Measurements from ENCODE around the gene COPS6.

The COPS6 gene

GRCh38 chr7:100082978-100083377 lies 5.8 kb upstream of the COPS6 start:
- ATAC-seq: no peak
- TF ChIP-seq ARNTL (CRISPR knock-in tag; IDR thresholded peaks at IDR 0.05; ENCODE audit: borderline replicate concordance, low read depth): no peak
- TF ChIP-seq TOX (CRISPR knock-in tag; IDR thresholded peaks at IDR 0.05; ENCODE audit: borderline replicate concordance): no peak
- TF ChIP-seq TCF4 (CRISPR knock-in tag; IDR thresholded peaks at IDR 0.05; ENCODE audit: borderline replicate concordance): no peak
- no peak for TF ChIP-seq SNAI2 (CRISPR knock-in tag; IDR thresholded peaks at IDR 0.05)
- no peak for TF ChIP-seq POU6F1 (CRISPR knock-in tag; IDR thresholded peaks at IDR 0.05; ENCODE audit: borderline replicate concordance, low read depth)
- TF ChIP-seq CSDC2 (CRISPR knock-in tag; IDR thresholded peaks at IDR 0.05): no peak
- TF ChIP-seq ZNF70 (CRISPR knock-in tag; IDR thresholded peaks at IDR 0.05): no peak

- TF ChIP-seq ISL1 (CRISPR knock-in tag; IDR thresholded peaks at IDR 0.05) (no peak), POU6F1 (CRISPR knock-in tag; IDR thresholded peaks at IDR 0.05; ENCODE audit: borderline replicate concordance, low read depth) (no peak), SNAI2 (CRISPR knock-in tag; IDR thresholded peaks at IDR 0.05) (no peak), ZC3H10 (CRISPR knock-in tag; IDR thresholded peaks at IDR 0.05) (no peak), TOX (CRISPR knock-in tag; IDR thresholded peaks at IDR 0.05; ENCODE audit: borderline replicate concordance) (no peak), ARNTL (CRISPR knock-in tag; IDR thresholded peaks at IDR 0.05; ENCODE audit: borderline replicate concordance, low read depth) (no peak), TSHZ2 (CRISPR knock-in tag; IDR thresholded peaks at IDR 0.05) (no peak), ZNF8 (CRISPR knock-in tag; IDR thresholded peaks at IDR 0.05) (no peak), ZFP3 (CRISPR knock-in tag; IDR thresholded peaks at IDR 0.05) (no peak)
Measured at GRCh38 chr7:100085515-100085914, 3.3 kb upstream of the COPS6 start.

GRCh38 chr7:100087055-100087750 lies 1.6 kb upstream of the COPS6 start:
- peak; percentile 75 for ATAC-seq
- TF ChIP-seq TOX (CRISPR knock-in tag; IDR thresholded peaks at IDR 0.05; ENCODE audit: borderline replicate concordance): peak; percentile 86; the same call in 1 of the 2 replicates
- peak; percentile 73 for TF ChIP-seq PATZ1 (CRISPR knock-in tag; IDR thresholded peaks at IDR 0.05; ENCODE audit: borderline replicate concordance)
- TF ChIP-seq ESRRG (CRISPR knock-in tag; IDR thresholded peaks at IDR 0.05): no peak
- TF ChIP-seq PPARA (CRISPR knock-in tag; IDR thresholded peaks at IDR 0.05; ENCODE audit: borderline replicate concordance): no peak
- TF ChIP-seq ZNF8 (CRISPR knock-in tag; IDR thresholded peaks at IDR 0.05): no peak
- TF ChIP-seq CSDC2 (CRISPR knock-in tag; IDR thresholded peaks at IDR 0.05): peak; percentile 44; the same call in 1 of the 2 replicates
- TF ChIP-seq RARB (CRISPR knock-in tag; IDR thresholded peaks at IDR 0.05): peak; percentile 53; the same call in 1 of the 2 replicates
- TF ChIP-seq ZC3H10 (CRISPR knock-in tag; IDR thresholded peaks at IDR 0.05): no peak
- TF ChIP-seq GLIS3 (CRISPR knock-in tag; IDR thresholded peaks at IDR 0.05): peak; percentile 33; the same call in 1 of the 2 replicates
- TF ChIP-seq TCF4 (CRISPR knock-in tag; IDR thresholded peaks at IDR 0.05; ENCODE audit: borderline replicate concordance): peak; percentile 91
- peak; percentile 98 for TF ChIP-seq ISL1 (CRISPR knock-in tag; IDR thresholded peaks at IDR 0.05)
- TF ChIP-seq CSRNP3 (CRISPR knock-in tag; IDR thresholded peaks at IDR 0.05): peak; percentile 90
- no peak for TF ChIP-seq BACH2 (CRISPR knock-in tag; IDR thresholded peaks at IDR 0.05; ENCODE audit: borderline replicate concordance)
- no peak for TF ChIP-seq ZNF70 (CRISPR knock-in tag; IDR thresholded peaks at IDR 0.05)
- TF ChIP-seq OSR1 (CRISPR knock-in tag; IDR thresholded peaks at IDR 0.05): no peak
- 0 out of 2 replicates have a peak, but pooled peaks have one; percentile 58 for TF ChIP-seq SNAI2 (CRISPR knock-in tag; IDR thresholded peaks at IDR 0.05)
- peak; percentile 73; the same call in 1 of the 2 replicates for TF ChIP-seq TSHZ2 (CRISPR knock-in tag; IDR thresholded peaks at IDR 0.05)
- peak; percentile 88 for TF ChIP-seq ZFP3 (CRISPR knock-in tag; IDR thresholded peaks at IDR 0.05)
- TF ChIP-seq ZFP30 (CRISPR knock-in tag; IDR thresholded peaks at IDR 0.05): no peak
- 0 out of 2 replicates have a peak, but pooled peaks have one; percentile 85 for TF ChIP-seq POU6F1 (CRISPR knock-in tag; IDR thresholded peaks at IDR 0.05; ENCODE audit: borderline replicate concordance, low read depth)

More at GRCh38 chr7:100085515-100085914, 3.3 kb upstream of the COPS6 start:
- no peak for ATAC-seq

All from SK-N-SH treated with all-trans-retinoic acid at 6 μM for 48 hours (cell line).